Measurements from ENCODE around the gene CCDC110. TPM values are rescaled to one million over a fixed set of nuclear protein-coding genes. Genes with fewer than 3 reads are reported as not detected.

The CCDC110 gene
- total RNA-seq, 2 donors from 2014 or later = 2.8 to 10.3 TPM

GRCh38 chr4:185395956-185396723, 75.4 kb downstream of the CCDC110 start:
- Histone ChIP-seq H3K4me3 (peak overlapping the region; percentile 59 to 80), H3K4me1 (replicated peaks) (no peaks in the 10 kb centered on the region), H3K27me3 (replicated peaks; ENCODE audit: insufficient read depth) (no peaks in the 10 kb centered on the region), H3K36me3 (peaks cover 0 to under 1% of the 10 kb centered on the region in 2 donors), H3K27ac (peak overlapping the region; percentile 99 to 100), H3K9me3 (no peaks in the 10 kb centered on the region)
- peak; percentile 98 for DNase-seq (ENCODE audit: low spot score)
- intact Hi-C loops (cut with DNase I) = loop anchor here (5.0 to 10.0 kb wide), 4 partner anchors 184 to 639 kb away; partner anchors contain the start of gene SLC25A4
- no peak for TF ChIP-seq CTCF (IDR thresholded peaks at IDR 0.05)
- TF ChIP-seq POLR2A (IDR thresholded peaks at IDR 0.05) = no peak
- TF ChIP-seq POLR2AphosphoS5 (IDR thresholded peaks at IDR 0.05) = peak; percentile 85
- under 1% methylated on average over 75 of the region's 98 CpGs for WGBS

- peak; percentile 75 for TF ChIP-seq POLR2AphosphoS5 (IDR thresholded peaks at IDR 0.05)
- TF ChIP-seq POLR2A (IDR thresholded peaks at IDR 0.05) = peak; percentile 71
- TF ChIP-seq CTCF (IDR thresholded peaks at IDR 0.05) = no peak
- Histone ChIP-seq H3K4me1 (replicated peaks) (no peaks in the 10 kb centered on the region), H3K4me3 (peak within 1 kb of the TSS; percentile 59 to 80), H3K27ac (peak within 1 kb of the TSS; percentile 99 to 100), H3K9me3 (no peaks in the 10 kb centered on the region), H3K27me3 (replicated peaks; ENCODE audit: insufficient read depth) (no peaks in the 10 kb centered on the region), H3K36me3 (no peaks in the 10 kb centered on the region)
- intact Hi-C loops (cut with DNase I) = loop anchor here (5.0 to 10.0 kb wide), 4 partner anchors 183 to 639 kb away; partner anchors contain the start of gene SLC25A4
- no peak for DNase-seq (ENCODE audit: low spot score)
- WGBS = 4% methylated on average over 12 of the region's 12 CpGs
Measured at GRCh38 chr4:185395238-185395955, 76.1 kb downstream of the CCDC110 start, which contains the start of gene LRP2BP. LRP2BP (minus strand) TSS chr4:185395924; CDS start chr4:185378186, 17,738 bp downstream.

Small RNAs within 50 kb of the gene (small RNA-seq; reads per million reads assigned to genes)
- 0 reads per million in 2 donors for gene RF00019

Other genes starting within 250 kb of the CCDC110 start
- gene LRP2BP, start 75.8 kb downstream of the CCDC110 start, total RNA-seq = 1 to 10 TPM in 1 of 2 donors, under 1 TPM in 1; 0.32 to 1.4 TPM
- 10 to 100 TPM; 17.7 to 19.0 TPM for gene ANKRD37, start 74.9 kb downstream of the CCDC110 start, total RNA-seq
- 10 to 100 TPM; 32.1 to 42.7 TPM for gene UFSP2, start 45.8 kb downstream of the CCDC110 start, total RNA-seq
- 100 to 1,000 TPM in 1 of 2 donors, 10 to 100 TPM in 1; 78.7 to 139 TPM for gene PDLIM3, start 63.8 kb upstream of the CCDC110 start, total RNA-seq

Data from prostate gland (tissue), 2 donors.